ENCODE results near the gene SECISBP2.

The SECISBP2 gene

DNA sequence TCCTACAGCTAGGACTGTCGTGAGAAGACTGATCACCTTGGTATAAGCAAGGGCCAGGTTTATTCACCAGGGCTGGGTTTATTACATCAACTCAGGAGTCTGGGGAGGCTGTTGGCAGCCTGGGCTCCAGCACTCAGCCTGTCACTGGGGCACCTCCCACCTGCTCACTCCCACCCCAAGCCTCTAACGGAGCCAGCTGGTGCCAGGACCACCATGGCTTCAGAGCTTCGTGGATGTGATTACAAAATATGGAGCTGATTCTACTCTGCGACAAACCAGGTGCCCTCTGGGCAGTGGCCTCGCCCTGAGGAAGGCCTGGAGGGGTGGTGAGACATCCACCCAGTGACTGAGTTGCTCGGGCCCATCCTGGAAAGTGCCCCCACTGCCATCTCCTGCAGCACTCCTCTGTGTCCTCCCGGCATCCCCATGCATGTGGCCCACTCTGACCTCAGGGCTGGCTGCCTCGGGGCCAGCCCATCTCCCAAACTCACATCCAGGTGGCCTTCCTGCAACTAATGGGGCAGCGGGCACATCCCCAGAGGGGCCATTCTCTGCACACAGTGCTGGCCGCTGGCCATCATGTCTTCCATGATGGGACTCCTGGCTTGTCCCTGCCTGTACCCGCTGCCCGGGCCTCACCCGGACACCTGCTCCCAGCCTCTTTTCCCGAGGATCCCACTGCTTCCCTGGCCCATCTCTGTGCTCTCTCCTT, 49.6 kb downstream of the SECISBP2 start:
- TF ChIP-seq FOXP2 (optimal IDR thresholded peaks at IDR 0.05; ENCODE audit: borderline replicate concordance, extremely low read depth, extremely low read length, insufficient read depth), result no peak

DNA sequence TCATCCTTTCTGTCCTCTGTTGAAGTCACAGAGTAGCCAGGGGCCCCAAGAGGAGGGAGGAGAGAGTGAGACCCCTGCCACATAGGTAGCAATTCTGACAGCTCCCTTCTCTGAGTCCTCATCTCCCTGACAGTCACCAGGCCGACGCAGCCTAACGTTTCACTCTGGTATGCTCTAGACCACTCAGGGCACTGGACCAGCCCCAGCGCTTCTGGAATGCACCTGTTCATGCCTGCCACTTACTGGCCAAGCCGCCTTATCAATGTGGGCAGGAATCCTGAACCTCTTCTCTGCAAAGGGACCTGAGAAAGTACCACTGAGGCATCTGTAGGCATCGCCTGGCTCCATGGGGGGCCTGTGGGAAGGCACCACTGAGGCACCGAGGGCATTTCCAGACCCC, 50.2 kb downstream of the SECISBP2 start:
- TF ChIP-seq SIN3A (IDR thresholded peaks at IDR 0.05; ENCODE audit: borderline replicate concordance, insufficient read depth, low read length) (no peak), REST (IDR thresholded peaks at IDR 0.05; ENCODE audit: insufficient read depth in 1 of 2, low read depth in 2 of 2, low read length in 2 of 2) (no peak), TAF1 (IDR thresholded peaks at IDR 0.05; ENCODE audit: borderline replicate concordance, insufficient read depth, low read length) (no peak), POLR2AphosphoS5 (IDR thresholded peaks at IDR 0.05; ENCODE audit: low read depth, low read length) (no peak), FOXP2 (optimal IDR thresholded peaks at IDR 0.05; ENCODE audit: borderline replicate concordance, extremely low read depth, extremely low read length, insufficient read depth) (no peak)

DNA sequence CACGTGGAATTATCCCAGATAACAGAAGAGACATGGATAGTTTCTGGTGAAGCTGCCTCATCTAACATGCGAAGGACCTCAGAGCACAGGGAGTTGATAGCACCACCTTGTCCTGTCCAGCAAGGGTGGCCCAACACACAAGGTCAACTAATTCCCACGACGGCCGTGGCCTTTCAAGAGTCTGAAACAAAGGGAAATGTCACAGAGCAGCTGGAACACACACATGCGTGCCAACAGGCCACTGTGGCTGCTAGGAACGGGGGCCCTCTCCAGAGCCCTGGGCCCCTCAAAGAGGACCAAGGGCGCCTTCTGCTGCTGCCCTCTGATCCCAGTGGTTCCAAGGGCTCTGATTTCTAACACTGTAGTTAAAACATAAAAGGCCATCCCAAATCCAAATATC, 50.7 kb downstream of the SECISBP2 start:
- TF ChIP-seq SIN3A (IDR thresholded peaks at IDR 0.05; ENCODE audit: borderline replicate concordance, insufficient read depth, low read length) (no peak), REST (IDR thresholded peaks at IDR 0.05; ENCODE audit: insufficient read depth in 1 of 2, low read depth in 2 of 2, low read length in 2 of 2) (no peak), TAF1 (IDR thresholded peaks at IDR 0.05; ENCODE audit: borderline replicate concordance, insufficient read depth, low read length) (no peak), POLR2AphosphoS5 (IDR thresholded peaks at IDR 0.05; ENCODE audit: low read depth, low read length) (no peak), FOXP2 (optimal IDR thresholded peaks at IDR 0.05; ENCODE audit: borderline replicate concordance, extremely low read depth, extremely low read length, insufficient read depth) (no peak)

DNA sequence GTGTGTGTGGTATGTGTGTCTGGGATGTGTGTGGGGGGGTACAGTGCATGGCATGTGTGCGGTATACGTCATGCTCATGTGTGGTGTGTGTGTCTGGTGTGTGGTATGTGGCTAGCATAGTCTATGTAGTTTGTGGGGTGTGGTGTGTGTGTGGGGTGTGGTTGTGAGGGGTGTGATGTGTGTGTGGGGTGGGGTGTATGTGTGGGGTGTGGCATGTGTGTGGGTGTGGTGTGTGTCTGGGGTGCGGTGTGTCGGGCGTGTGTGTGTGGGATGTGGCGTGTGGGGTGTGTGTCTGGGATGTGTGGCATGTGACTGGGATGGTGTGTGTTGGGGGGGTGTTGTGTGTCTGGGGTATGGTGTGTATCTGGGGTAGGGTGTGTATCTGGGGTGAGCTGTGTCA, 52.3 kb downstream of the SECISBP2 start:
- TF ChIP-seq REST (IDR thresholded peaks at IDR 0.05; ENCODE audit: insufficient read depth in 1 of 2, low read depth in 2 of 2, low read length in 2 of 2), result no peak
- no peak for TF ChIP-seq POLR2AphosphoS5 (IDR thresholded peaks at IDR 0.05; ENCODE audit: low read depth, low read length)
- TF ChIP-seq FOXP2 (optimal IDR thresholded peaks at IDR 0.05; ENCODE audit: borderline replicate concordance, extremely low read depth, extremely low read length, insufficient read depth), result no peak
- TF ChIP-seq TAF1 (IDR thresholded peaks at IDR 0.05; ENCODE audit: borderline replicate concordance, insufficient read depth, low read length), result no peak
- no peak for TF ChIP-seq SIN3A (IDR thresholded peaks at IDR 0.05; ENCODE audit: borderline replicate concordance, insufficient read depth, low read length)

DNA sequence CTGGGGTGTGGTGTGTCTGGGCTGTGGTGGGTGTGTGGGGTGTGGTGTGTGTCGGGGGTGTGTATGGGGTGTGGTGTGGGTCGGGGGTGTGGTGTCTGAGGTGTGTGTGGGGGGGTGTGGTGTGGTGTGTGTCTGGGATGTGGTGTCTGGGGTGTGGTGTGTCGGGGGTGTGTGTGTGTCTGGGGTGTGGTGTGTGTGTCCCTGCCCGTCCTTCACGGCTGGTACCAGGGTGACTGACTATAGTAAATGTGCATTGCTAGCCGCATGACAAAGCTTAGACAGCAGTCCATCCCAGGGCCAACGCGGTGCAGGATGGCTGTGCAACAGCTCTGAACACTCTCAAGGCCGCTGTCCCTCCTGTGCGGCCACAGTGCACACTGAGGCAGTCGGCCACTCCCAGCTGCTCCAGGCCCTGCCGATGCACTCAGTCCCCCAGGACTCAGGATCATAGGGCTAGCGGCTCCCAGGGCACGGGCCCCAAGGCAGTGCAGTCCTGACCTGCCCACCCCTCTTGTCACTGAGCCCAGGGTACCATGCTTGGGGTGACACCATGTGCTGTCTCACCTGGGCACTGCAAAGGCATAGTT, 54.0 kb downstream of the SECISBP2 start:
- TF ChIP-seq SIN3A (IDR thresholded peaks at IDR 0.05; ENCODE audit: borderline replicate concordance, insufficient read depth, low read length) (no peak), REST (IDR thresholded peaks at IDR 0.05; ENCODE audit: insufficient read depth in 1 of 2, low read depth in 2 of 2, low read length in 2 of 2) (no peak), TAF1 (IDR thresholded peaks at IDR 0.05; ENCODE audit: borderline replicate concordance, insufficient read depth, low read length) (no peak), POLR2AphosphoS5 (IDR thresholded peaks at IDR 0.05; ENCODE audit: low read depth, low read length) (no peak), FOXP2 (optimal IDR thresholded peaks at IDR 0.05; ENCODE audit: borderline replicate concordance, extremely low read depth, extremely low read length, insufficient read depth) (no peak)
